GM19328 (cell line): Measurements from ENCODE around the gene PEX7.
"Not testable (repeated sequence)": the region's sequence is repeated elsewhere in the genome, so short reads cannot be mapped to it uniquely, and the experiment has no call there.

Source experiments
- ATAC-seq: cut with Tn5 transposase; IDR thresholded peaks from one replicate; pipeline ENCODE4 v1.9.1; 2021; ENCODE audit warnings: mild to moderate bottlenecking, moderate library complexity; ENCODE audit not compliant: unreplicated experiment

Gene PEX7

GRCh38 chr6:136790411-136791295, 31.7 kb upstream of the PEX7 start:
- no peak for ATAC-seq

DNA sequence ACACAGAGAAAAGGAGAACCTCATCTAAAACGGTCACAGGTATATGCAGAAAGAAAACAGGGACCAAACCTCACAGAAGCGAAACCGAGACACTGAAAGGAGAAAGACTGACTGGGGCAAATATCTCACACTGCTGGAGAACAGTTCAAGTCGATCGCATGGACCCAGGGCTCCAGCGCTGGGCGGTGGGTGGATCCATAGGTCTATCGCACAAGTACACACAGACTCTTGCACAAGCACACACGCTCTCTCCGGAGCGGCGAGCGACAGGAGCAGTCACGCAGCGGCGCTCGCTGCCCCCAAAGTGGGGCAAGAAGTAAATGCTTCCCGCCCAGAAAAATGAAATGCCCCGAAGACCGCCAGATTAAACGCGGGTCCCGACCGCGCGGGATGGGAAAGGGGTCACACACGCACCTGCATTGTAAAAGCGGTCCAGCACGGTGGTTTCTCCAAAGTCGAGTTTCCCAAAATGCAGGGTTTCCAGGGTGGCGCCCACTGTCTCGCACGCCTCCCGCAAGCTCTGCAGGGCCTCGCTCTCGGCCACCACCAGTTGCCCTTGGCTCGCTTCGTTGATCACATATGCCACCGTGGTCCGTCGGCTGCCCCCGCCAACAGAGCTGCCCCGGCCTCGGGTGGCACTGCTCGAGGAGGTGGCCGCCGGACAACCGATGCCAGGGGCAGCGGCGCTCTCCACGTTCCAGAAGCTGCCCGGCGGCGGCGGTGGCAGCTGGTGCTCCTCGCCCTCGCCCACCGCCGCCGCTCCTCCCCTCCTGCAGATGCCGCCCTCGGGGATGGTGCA, 30.9 kb upstream of the PEX7 start:
- ATAC-seq, result peak; percentile 29

- ATAC-seq, result no peak
Measured at GRCh38 chr6:136792095-136792409, 30.3 kb upstream of the PEX7 start.

- peak; percentile 61 for ATAC-seq
Measured at GRCh38 chr6:136792410-136793262, 29.8 kb upstream of the PEX7 start, which contains the start of gene MAP3K5. MAP3K5 (minus strand) TSS chr6:136792477; CDS start chr6:136792157, 320 bp downstream.

DNA sequence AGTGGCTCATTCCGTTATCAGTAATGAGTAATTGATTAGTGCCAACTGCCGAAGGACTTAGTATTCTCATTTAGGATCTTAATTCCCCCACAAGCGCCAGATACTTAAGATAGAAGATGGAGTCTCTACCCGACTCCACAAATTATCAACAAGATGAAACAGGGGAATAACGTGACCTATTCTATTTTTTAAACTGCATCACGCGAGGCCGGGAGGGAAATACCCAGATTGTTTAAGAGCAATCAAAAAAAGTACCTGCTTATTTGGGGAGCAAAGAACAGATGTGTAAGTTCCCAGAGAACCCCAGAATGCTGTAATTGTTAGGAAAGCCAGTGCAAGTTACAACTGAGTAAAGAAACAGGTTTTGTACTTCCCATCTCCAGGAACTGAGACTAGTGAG, 29.0 kb upstream of the PEX7 start:
- no peak for ATAC-seq

DNA sequence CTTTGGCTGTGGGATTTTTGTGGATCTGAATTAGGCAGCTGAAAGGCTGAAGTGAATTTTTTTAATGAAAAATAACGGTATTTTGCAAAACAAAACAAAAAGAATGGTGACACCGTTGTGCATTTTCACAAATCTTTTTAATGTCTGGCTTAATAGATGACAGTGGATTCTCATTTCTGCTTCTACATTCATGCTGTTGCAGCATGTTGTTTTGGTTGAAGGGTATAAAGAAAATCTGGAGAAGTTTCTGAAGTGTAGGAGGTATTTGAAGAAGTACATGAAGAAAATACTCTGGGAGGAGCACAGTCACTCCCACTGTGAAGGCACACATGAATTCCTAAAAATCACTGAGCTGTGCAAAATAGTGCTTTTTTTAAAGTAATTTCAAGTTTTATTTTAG, 27.0 kb upstream of the PEX7 start:
- ATAC-seq, result no peak

- ATAC-seq, result no peak
Measured at GRCh38 chr6:136795996-136796395, 26.4 kb upstream of the PEX7 start.

- no peak for ATAC-seq
Measured at GRCh38 chr6:136798044-136798443, 24.3 kb upstream of the PEX7 start.

DNA sequence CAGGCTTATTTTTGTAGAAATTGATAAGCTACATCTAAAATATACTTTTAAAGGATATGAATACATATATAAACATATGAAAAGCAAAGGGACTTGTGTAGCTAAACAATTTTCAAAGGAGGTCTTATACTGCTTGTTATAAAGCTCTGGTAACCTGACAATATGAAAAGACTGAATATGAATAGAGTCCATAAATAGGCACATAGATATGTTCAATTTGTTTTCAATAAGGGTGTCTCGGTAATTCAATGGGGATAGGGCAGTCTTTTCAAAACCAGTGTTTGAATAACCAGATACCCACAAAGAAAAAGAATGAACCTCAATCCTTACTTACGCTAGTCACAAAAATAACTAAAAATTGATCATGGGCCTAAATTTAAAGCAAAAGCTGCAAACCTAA, 20.8 kb upstream of the PEX7 start:
- ATAC-seq, result no peak

GRCh38 chr6:136803608-136804007, 18.8 kb upstream of the PEX7 start:
- no peak for ATAC-seq

DNA sequence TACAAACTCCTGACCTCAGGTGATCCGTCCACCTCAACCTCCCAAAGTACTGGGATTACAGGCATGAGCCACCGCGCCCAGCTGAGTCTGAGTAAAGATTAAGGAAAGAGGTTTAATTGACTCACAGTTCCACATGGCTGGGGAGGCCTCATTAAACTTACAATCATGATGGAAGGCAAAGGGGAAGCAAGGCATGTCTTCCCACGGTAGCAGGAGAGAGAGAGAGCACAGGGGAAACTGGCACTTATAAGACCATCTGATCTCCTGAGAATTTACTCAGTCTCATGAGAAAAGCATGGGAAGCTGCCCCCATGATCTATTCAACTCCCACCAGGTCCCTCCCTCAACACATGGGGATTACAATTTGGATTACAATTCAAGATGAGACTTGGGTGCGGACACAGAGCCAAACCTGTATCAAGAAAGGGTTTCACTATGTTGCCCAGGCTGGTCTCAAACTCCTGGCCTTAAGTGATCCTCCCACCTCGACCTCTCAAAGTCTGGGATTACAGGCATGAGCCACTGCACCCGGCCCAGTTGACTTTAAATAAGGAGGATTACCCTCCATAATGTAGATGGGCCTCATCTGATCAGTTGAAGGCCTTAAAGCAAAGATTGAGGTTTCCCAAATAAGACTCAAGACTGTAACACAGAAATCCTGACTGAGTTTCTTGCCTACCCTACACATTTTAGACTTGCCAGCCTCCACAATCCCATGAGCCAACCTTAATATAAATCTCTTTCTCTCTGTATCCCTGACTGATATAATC, 13.1 kb upstream of the PEX7 start:
- ATAC-seq, result no peak

DNA sequence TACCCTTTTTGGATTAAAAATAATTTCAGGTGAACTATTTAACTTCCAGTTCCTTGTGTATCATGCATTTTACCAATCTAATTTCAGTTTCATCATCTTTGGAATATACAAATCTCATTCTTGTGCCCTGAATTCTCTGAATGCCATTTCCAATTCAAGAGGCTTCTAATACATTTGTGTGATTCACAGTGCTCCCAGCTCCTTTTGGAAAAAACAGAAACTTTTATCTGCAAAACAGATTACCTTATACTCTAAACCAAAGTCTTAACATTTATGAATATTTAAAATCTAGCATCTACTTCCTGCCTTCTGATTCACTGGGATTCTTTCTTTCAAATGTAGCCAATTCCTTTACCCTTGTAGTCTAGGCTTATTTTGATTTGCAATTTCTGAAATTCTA, 11.1 kb upstream of the PEX7 start:
- no peak for ATAC-seq

GRCh38 chr6:136812174-136812573, 10.2 kb upstream of the PEX7 start:
- no peak for ATAC-seq

DNA sequence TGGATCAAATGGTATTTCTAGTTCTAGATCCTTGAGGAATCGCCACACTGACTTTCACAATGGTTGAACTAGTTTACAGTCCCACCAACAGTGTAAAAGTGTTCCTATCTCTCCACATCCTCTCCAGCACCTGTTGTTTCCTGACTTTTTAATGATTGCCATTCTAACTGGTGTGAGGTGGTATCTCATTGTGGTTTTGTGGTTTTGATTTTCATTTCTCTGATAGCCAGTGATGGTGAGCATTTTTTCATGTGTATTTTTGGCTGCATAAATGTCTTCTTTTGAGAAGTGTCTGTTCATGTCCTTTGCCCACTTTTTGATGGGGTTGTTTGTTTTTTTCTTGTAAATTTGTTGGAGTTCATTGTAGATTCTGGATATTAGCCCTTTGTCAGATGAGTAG, 6.8 kb upstream of the PEX7 start:
- ATAC-seq, result not testable (repeated sequence)

GRCh38 chr6:136816656-136817055, 5.7 kb upstream of the PEX7 start:
- ATAC-seq, result no peak

DNA sequence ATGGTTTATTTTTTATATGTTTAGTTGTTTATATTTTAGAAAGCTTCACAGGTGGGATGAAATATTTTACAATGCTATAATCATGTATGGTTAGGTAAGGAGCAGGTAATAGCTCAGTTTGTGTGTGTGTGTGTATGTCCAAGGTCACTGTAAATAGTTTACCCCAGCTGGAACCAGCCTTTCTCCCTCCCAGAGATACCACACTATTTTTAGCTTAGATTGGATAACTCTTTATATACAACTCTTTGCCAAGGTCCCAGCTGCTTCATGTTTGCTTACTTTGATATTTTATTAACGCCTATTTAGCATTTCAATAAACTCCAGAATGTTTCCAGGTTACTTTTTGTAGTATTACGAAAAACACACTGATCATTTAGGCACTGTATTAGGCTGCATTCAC, 1.8 kb upstream of the PEX7 start:
- ATAC-seq, result no peak

DNA sequence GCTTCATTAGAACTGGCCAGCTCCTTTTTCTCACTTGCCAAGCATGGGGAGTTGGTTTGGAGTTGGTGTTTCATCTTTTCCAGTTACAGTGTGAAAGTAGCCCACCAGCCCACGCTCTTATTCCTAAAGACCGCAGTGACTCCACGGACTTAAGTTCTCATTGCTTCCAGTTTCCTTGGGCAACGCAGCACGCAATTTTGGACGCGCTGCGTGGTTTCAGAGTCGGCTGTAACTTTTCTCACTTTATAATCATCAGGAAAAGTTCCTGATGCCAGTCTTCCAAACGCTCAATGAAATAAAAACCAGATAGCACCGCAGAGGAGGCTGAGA, 381 bp upstream of the PEX7 start:
- ATAC-seq, result peak; percentile 4

GRCh38 chr6:136823128-136823660, 802 bp downstream of the PEX7 start:
- no peak for ATAC-seq

GRCh38 chr6:136826216-136826615, 3.8 kb downstream of the PEX7 start:
- ATAC-seq, result no peak

- ATAC-seq, result no peak
Measured at GRCh38 chr6:136831873-136832562, 9.6 kb downstream of the PEX7 start.
